CD4-positive, alpha-beta T cell treated with Interleukin-4 for 1 hour (primary cell): ENCODE results near the gene AFF1.

ENCODE experiments used
- DNase-seq, 2 donors: peaks; one replicate each; pipeline ENCODE4 v3.0.0-alpha.2; 2020 to 2022

Gene AFF1

GRCh38 chr4:86934771-86935565, at the start of gene AFF1:
TSS of gene AFF1 (plus strand) at chr4:86935011. CDS start at chr4:86948534, 13,523 bp downstream.
- DNase-seq: peak; percentile 93

DNA sequence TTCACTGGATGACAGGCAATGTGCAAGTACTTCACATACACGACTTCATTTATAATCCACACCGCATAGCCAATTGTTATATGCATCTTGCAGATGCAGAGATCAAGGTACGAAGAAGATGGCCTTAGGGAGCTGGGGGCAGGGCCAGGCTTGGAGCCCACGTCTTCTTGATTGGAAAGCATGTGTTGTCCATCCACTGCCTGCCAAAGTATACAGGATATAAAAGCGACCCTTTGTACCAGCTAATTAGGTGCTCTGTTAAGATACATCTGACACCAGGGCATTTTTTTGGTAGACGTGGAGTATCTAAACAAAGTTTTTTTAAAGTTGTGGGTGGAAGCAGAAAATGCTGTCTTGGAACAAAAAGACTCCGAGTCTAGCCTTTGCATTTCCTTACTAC, 44.0 kb upstream of the AFF1 start:
- DNase-seq: no peak

DNA sequence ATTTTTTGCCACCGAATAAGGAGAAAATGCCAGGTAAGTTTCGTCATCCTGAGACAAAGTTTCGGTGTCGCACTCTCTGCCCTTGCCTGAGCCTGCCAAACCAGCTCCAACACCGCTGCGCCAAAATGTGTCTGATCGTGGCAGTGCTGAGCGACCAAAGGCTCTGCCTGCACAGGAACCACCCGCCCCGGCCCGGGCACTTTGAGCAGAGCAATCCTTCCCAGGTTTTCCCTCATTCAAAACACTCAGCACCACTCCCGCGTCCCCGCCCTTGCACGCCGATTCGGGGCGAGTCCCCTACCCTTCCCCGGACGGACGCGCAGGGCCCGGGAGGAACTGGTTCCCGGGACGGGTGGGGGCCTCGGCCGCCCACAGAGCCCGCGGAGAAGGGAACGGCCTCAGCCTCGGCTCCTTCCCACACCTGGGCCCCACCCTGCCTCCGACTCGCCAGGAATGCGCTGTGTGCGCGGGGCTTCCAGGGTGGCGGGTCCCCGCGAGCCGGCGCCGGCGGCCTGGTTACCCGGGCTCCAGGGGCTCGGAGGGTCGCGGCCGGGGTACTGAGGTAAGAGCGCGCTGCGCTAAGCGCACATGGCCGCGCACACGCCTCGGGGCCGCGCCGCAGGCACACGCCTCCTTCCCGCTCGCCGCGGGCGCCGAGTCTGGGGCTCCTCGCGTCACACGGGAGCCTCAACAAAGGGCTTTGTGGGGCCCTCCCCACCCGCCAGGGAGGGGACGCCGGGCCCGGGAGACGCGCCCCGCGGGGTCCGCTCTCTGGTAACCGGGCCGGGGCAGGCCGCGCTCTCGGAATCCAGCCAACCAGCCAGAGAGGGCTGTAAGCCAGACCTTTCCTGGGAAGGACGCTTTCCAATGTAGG, 42.8 kb upstream of the AFF1 start, which contains the start of gene C4orf36:
TSS of gene C4orf36 (minus strand) at position 661 of the 874 bp plus-strand sequence. CDS start 902 bp downstream, outside the sequence.
- no peak for DNase-seq

DNA sequence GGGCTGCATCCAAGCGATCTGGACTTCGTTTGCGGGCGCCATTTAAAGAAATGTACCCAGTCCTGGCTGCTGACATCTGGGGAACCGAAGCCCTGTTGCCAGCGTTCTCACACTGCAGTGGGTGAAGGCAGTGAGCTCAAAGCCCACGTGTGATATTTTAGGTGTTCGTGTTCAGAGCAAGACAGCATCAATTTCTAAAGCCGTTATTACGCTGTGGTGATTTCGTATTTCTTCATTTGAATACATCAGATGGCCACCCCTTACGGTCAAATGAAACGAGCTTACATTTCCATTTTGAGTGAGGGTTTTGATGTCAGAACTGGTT, 42.2 kb upstream of the AFF1 start:
- no peak for DNase-seq

- DNase-seq: no peak
These were observed 41.7 kb upstream of the AFF1 start for GRCh38 chr4:86893136-86893535.

- DNase-seq: no peak
These were observed 40.4 kb upstream of the AFF1 start for GRCh38 chr4:86894455-86894854.

- DNase-seq: peak in 1 of 2 donors; percentile 68
These were observed 38.9 kb upstream of the AFF1 start for GRCh38 chr4:86895692-86896488.

- no peak for DNase-seq
These were observed 38.2 kb upstream of the AFF1 start for GRCh38 chr4:86896596-86896995.

DNA sequence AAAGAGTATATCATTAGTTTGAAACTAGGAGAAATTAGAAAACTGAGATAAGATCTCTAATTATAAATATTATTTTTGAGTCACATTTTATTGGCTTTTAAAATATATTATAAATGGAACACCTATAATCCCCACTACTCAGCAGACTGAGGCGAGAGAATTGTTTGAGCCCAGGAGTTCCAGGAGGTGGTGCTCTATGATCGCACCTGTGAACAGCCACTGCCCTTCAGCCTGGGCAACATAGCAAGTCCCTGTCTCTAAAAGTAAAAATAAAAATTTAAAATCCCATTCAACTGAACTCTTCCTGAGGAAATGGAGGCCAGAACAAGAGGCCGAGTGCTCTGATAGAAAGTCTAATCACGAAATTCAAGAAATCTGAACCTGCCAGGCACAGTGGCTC, 36.2 kb upstream of the AFF1 start:
- DNase-seq: no peak

DNA sequence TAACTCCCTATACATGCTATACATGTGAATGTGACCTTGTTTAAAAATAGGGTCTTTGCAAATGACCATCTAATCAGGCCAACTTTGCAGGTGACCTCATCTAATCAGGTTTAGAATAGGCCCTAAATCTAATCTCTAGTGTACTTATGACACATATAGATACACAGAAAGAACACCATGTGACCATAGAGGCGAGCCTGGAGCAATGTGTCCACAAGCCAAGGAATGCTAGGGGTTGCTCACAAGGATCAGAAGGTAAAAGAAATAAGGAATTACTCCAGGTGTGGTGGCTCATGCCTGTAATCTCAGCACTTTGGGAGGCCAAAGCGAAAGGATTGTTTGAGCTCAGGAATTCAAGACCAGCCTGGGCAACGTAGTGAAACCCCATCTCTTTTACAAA, 32.9 kb upstream of the AFF1 start:
- no peak for DNase-seq

DNA sequence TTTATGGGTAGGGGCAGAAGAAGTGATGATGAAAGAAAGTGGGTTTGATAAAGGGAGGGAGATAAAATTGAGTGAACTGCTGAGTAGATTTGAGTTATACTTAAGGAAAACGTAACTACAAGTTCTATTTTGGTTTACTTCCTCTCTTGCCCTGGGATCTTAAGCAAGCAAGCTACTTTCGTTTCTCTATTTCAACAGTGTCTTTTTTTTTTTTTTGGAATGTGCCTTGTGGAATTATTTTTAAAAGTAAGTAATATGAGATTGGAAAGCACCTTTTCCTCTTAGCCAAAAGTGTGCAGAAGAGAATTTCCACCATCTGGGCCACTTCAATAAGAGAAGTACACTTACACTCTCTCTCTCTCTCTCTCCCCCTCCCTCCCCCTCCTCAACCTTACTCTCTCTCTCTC, 26.6 kb upstream of the AFF1 start:
- no peak for DNase-seq

DNA sequence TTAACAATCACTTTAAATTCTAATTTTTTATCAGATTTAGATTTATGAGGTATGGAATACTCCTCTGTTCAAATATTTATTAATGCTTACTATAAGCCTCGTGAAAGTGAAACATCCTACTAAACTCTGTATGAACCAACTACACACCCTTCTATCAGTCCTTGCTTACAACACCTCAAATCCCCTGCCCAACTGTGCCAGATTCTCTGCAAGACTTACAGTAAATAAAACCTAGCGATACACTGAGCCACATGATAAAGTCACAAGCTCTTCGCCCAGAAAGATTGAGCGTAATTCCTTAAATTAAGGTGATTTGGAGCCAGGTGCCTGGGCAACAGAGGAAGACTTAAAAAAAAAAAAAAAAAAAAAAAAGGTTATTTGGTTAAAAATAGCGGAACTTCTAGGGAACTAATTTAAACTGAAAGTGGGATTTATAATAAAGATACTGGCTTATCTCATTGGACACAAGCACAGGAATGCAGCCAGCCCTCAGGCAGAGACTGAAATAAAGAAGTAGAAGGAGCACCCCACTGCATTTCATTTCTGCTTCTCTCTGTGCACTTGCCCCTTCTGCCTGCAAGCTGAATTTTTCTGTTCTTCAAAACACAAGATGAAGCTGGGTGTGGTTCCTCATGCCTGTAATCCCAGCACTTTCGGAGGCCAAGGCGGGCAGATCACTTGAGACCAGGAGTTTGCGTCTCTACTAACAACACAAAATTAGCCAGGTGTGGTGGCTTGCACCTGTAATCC, 25.1 kb upstream of the AFF1 start:
- no peak for DNase-seq

GRCh38 chr4:86910369-86910768, 24.4 kb upstream of the AFF1 start:
- DNase-seq: no peak

DNA sequence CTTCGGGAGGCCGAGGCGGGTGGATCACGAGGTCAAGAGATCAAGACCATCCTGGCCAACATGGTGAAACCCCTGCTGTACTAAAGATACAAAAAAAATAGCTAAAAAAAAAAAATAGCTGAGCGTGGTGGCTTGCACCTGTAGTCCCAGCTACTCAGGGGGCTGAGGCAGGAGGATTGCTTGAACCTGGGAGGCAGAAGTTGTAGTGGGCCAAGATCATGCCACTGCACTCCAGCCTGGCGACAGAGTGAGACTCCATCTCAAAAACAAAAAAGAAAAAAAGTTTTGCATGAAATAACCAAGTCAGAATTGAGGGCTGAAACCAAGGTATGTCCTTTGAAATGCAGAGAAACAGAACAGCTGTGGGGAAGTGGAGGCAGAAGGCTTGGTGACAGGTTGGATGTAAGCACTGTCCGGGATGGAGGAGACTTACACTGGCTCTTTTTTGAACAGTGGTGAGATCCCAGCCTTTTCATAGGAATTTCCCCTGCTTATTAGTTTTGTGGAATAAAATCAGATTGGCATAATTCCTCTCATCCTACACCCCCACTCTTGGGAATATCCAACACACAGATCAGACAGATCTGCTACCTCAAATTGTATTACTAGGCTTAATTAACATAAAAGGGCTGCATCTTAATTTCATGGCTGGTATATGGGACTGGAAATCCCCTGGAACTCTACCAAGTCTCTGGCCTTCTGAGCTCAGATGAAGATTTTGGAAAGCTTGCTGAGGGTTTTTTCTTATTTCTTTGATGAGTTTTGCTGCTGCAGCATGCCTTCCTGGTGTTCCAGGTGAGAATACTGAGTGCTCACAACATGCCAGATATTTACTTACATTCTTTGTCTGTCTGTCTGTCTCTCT, 23.8 kb upstream of the AFF1 start:
- DNase-seq: no peak

GRCh38 chr4:86916392-86916791, 18.4 kb upstream of the AFF1 start:
- DNase-seq: no peak

DNA sequence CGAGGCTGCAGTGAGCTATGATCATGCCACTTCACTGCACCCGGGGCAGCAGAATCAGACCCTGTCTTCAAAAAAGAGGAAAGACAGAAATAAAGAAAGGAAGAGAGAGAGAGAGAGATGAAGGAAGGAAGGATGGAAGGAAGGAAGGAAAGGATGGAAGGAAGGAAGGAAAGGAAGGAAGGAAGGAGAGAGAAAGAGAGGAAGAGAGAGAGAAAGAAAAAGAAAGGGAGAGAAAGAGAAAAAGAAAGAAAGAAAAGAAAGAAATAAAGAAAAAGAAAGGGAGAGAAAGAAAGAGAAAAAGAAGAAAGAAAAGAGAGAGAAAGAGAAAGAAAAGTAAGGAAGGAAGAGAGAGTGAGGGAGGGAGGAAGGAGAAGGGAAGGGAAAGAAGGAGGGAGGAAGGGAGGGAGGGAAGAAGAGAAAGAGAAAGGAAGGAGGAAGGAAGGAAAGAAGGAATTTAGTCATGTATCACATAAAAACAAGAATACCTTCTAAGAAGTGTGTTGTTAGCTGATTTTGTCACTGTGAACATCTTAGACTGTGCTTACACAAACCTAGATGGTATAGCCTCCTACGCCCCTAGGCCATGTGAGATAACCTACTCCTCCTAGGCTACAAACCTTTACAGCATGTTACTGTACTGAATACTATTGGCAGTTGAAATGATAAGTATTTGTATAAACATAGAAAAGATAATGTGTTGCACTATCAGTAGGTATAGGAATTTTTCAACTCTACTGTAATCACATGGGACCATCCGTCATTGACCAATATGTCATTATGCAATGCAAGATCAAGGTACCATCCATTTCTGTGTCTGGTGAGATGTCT, 17.4 kb upstream of the AFF1 start:
- no peak for DNase-seq

DNA sequence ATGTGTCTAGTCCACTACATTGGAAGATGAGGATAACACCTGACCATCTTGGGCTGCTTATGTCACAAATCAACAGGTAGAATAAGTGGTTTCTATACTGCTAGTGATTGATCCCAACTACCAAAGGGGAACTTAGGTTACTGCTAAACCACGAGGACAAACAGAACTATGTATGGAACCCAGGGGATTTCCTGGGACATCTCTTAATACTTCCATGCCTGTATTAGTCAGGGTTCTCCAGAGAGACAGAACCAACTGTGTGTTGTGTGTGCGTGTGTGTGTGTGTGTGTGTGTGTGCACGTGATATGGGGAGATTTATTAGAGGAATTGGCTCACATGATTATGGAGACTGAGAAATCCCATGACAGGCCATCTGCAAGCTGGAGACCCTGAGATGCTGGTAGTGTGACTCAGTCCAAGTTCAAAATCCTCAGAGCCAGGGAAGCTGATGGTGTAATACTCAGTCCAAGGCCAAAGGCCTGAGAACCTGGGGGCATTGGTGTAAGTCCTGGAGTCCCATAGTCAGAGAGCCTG, 16.2 kb upstream of the AFF1 start:
- peak in 1 of 2 donors; percentile 34 for DNase-seq

DNA sequence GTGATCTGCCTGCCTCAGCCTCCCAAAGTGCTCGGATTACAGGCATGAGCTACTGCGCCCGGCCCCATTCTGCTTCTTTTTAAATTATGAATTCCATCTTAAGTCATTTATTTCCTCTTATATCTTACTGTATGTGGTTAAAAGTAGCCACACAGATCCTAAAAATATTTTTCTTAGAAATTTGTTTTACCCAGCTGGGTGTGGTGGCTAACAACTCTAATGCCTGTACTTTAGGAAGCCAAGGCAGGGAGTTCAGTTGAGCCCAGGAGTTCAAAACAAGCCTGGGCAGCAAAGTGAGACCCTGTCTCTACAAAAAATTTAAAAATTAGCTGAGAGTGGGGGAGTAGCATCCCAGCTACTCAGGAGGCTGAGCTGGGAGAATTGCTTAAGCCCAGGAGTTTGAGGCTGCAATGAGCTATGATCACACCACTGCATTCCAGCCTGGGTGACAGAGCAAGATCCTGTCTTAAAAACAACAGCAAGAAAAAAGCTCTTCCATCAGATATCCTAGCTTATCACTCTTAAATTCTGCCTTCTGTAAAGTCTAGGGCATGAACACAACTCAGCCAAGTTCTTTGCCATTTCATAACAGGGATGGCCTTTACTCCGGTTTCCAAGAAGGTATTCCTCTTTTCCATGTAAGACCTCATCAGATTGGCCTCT, 15.1 kb upstream of the AFF1 start:
- DNase-seq: no peak

GRCh38 chr4:86921608-86922252, 13.1 kb upstream of the AFF1 start:
- DNase-seq: no peak
